ENCODE measurements around the gene BRMS1.

Gene BRMS1

DNA sequence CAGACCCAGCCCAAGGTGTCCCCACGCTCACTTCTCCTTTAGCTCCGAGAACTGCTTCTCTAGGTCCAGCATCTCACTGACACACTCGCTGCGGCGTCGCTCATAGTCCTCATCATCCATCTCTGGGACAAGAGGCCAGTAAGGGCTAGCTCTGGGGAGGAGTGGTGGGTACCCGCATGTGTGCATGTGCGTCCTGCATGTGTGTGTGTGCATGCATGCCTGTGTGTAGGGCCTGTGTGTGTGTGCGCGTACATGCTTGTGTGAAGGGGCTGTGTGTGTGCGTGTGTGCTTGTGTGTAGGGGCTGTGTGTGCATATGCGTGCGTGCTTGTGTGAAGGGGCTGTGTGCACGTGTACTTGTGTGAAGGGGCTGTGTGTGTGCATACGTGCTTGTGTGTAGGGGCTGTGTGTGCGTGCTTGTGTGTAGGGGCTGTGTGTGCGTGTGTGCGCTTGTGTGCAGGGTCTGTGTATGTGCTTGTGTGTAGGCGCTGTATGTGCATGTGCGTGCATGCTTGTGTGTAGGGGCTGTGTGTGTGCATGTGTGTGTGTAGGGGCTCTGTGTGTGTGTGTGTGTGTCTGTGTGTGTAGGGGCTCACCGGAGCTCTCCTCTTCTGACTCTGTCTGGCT is 3.3 kb downstream of the BRMS1 start:
- Histone ChIP-seq H3K4me1 (ENCODE audit: control insufficient read depth in 1 of 2, insufficient read depth in 1 of 2, low read depth in 1 of 2, low read length in 1 of 2) (peaks cover 20 to 23% of the 10 kb centered on the region in 2 experiments), H3K27ac (no peak overlapping the region), H3K4me3 (ENCODE audit: low read depth in 1 of 2, low read length in 1 of 2) (no peak overlapping the region), H3K27me3 (peaks cover 9% of the 10 kb centered on the region), H3K9me3 (no peaks in the 10 kb centered on the region), H3K36me3 (peaks cover 69% of the 10 kb centered on the region)
- TF ChIP-seq, protein P1, sequence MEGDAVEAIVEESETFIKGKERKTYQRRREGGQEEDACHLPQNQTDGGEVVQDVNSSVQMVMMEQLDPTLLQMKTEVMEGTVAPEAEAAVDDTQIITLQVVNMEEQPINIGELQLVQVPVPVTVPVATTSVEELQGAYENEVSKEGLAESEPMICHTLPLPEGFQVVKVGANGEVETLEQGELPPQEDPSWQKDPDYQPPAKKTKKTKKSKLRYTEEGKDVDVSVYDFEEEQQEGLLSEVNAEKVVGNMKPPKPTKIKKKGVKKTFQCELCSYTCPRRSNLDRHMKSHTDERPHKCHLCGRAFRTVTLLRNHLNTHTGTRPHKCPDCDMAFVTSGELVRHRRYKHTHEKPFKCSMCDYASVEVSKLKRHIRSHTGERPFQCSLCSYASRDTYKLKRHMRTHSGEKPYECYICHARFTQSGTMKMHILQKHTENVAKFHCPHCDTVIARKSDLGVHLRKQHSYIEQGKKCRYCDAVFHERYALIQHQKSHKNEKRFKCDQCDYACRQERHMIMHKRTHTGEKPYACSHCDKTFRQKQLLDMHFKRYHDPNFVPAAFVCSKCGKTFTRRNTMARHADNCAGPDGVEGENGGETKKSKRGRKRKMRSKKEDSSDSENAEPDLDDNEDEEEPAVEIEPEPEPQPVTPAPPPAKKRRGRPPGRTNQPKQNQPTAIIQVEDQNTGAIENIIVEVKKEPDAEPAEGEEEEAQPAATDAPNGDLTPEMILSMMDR (IDR thresholded peaks at IDR 0.05), result no peak

DNA sequence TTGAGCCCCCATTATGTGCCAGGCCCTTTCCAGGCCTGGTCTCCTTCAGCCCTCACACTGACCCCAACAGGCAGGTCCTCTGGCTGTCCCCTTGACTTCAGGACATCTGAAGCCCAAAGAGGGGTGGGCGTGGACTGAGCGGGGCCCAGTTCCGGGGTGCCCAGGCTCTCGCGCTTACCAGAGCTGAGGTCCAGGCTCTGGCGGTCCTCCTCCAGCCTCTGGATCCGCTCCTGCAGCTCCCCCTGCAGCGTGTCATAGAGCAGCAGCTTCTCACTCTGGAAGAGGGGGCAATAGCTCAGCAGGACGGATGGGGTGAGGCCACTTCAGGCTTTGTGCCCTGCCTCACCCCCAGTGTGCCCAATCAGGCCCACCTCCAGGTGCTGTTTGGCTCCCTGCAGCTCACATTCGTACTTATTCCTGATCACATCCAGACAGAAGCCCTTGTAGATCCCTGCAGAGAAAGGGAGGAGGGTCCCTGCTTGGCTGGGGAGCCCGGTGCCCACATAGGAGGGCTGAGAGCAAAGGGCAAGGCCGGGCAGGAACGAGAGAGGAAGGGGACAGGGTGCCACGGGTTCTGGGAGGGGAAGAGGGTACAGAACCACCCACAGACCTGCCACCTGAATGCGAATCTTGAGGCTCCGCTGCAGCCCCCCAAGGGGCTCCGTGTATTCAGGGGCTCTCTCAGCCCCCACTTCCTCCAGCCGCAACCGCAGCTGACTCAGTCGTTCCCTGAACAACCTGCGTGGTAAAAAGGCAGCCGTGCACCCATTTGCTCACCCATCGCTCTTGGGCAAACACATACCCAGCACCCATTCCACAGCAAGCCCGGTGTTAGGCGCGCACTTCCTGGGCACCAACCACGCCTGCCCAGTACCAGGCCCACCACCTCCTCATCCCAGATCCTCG is 4.1 kb downstream of the BRMS1 start:
- Histone ChIP-seq H3K36me3 (peaks cover 72% of the 10 kb centered on the region), H3K4me3 (ENCODE audit: low read depth in 1 of 2, low read length in 1 of 2) (no peak overlapping the region), H3K4me1 (ENCODE audit: control insufficient read depth in 1 of 2, insufficient read depth in 1 of 2, low read depth in 1 of 2, low read length in 1 of 2) (peaks cover 27% of the 10 kb centered on the region in 2 experiments), H3K9me3 (no peaks in the 10 kb centered on the region), H3K27ac (no peak overlapping the region), H3K27me3 (peaks cover 10% of the 10 kb centered on the region)
- TF ChIP-seq, protein P1 (IDR thresholded peaks at IDR 0.05), result no peak

DNA sequence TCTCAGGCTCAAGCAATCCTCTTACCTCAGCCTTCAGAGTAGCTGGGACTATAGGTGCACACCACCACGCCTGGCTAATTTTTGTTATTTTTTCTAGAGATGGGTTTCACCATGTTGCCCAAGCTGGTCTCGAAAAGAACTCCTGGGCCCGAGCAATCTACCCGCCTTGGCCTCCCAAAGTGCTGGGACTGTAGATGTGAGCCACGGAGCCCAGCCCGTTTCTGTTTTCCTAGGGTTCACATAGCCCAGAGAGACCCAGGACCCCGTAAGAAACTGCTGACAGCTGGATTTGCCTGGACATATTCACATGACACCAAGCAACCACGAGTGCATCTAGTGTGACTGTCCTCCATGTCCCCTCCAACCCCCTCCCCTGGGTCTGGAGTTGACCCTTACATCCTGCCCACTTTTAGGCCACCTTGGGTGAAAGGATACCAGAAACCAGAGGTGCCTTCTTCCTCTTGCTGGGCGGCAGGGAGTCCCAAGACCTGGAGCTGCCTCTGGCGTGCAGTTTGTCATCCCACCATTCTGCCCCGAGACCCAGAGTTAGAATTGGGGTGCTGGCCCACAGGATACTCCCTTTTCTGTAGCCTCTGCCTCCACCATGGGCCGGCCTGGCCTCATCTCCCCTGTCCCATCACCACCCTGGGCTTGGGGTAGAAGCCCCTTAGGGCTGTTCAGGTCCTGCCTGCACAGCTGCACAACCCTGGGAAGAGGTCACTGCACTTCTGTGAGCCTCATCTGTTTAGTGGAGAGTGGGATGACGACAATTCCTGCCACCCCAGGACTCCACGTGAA is 5.0 kb downstream of the BRMS1 start:
- peaks cover 72% of the 10 kb centered on the region for H3K36me3 ChIP-seq
- no peak overlapping the region for H3K4me3 ChIP-seq (ENCODE audit: low read depth in 1 of 2, low read length in 1 of 2)
- peaks cover 31 to 32% of the 10 kb centered on the region in 2 experiments for H3K4me1 ChIP-seq (ENCODE audit: control insufficient read depth in 1 of 2, insufficient read depth in 1 of 2, low read depth in 1 of 2, low read length in 1 of 2)
- H3K27me3 ChIP-seq, result peaks cover 20% of the 10 kb centered on the region
- no peak overlapping the region for H3K27ac ChIP-seq
- no peaks in the 10 kb centered on the region for H3K9me3 ChIP-seq
- TF ChIP-seq, protein P1 (IDR thresholded peaks at IDR 0.05), result no peak

DNA sequence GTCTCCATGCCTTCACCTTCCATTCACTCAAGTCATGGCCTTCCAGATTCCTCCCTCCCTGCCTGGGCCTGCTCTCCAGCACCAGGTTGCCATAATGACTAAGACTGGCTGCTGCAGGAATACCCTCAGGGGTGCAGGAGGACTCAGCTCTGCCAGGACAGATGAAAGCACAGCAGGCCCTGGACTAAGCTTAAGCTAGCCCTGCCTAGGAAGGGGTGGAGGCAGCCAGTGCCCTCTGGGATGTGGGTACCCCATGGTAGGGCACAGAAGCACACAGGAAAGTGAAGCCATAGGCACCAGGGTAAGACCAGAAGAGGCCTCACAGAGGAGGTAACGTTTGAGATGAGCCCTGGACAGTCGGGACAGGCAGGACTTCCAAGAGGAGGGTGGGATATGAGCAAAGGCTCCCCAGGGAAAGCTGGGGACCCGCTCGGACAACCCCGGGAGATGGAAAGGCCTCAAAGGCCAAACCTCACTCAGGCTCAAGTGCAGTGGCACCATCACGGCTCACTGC is 5.7 kb downstream of the BRMS1 start:
- peaks cover 72% of the 10 kb centered on the region for H3K36me3 ChIP-seq
- no peak overlapping the region for H3K4me3 ChIP-seq (ENCODE audit: low read depth in 1 of 2, low read length in 1 of 2)
- peaks cover 27 to 29% of the 10 kb centered on the region in 2 experiments for H3K4me1 ChIP-seq (ENCODE audit: control insufficient read depth in 1 of 2, insufficient read depth in 1 of 2, low read depth in 1 of 2, low read length in 1 of 2)
- no peak overlapping the region for H3K27ac ChIP-seq
- TF ChIP-seq, protein P1 (IDR thresholded peaks at IDR 0.05), result no peak
- no peaks in the 10 kb centered on the region for H3K9me3 ChIP-seq
- H3K27me3 ChIP-seq, result peaks cover 20% of the 10 kb centered on the region
